Neutrophil (primary cell): Measurements from ENCODE around the gene LRRC4C.

Experiments
- H3K27ac ChIP-seq: fragments of 200-600 bp; sonication (generic); 2 replicates; pipeline ENCODE4 v1.5.1; 2016; ENCODE audit warnings: mild to moderate bottlenecking, moderate library complexity
- H3K27me3 ChIP-seq: fragments of 200-600 bp; sonication (generic); 2 replicates; pipeline ENCODE4 v1.6.0; 2016; ENCODE audit warnings: mild to moderate bottlenecking
- H3K36me3 ChIP-seq: fragments of 200-600 bp; sonication (generic); 2 replicates; pipeline ENCODE4 v1.5.1; 2017
- H3K4me1 ChIP-seq, 2 experiments: fragments of 200-600 bp in 1 of 2; sonication (generic) in 1 of 2; 1 replicate in 1 of 2; 2 replicates in 1 of 2; pipeline versions ENCODE4 v1.5.1 to v1.6.1; 2013 to 2016; ENCODE audit warnings: low read depth in 1 of 2, low read length in 1 of 2, mild to moderate bottlenecking in 1 of 2, moderate library complexity in 1 of 2; ENCODE audit not compliant: control insufficient read depth in 1 of 2, insufficient read depth in 1 of 2
- H3K4me3 ChIP-seq, 2 experiments: fragments of 200-600 bp in 1 of 2; sonication (generic) in 1 of 2; 1 replicate in 1 of 2; 2 replicates in 1 of 2; pipeline ENCODE4 v1.5.1; 2013 to 2016; ENCODE audit warnings: low read depth in 1 of 2, low read length in 1 of 2, mild to moderate bottlenecking in 1 of 2, moderate library complexity in 1 of 2
- H3K9me3 ChIP-seq: fragments of 200-600 bp; sonication (generic); 2 replicates; pipeline ENCODE4 v1.5.1; 2016
- CTCF ChIP-seq: fragments of 200-600 bp; sonication (generic); IDR thresholded peaks from 2 replicates; pipeline ENCODE4 v1.5.1; 2016; ENCODE audit warnings: antibody characterized with exemption

Gene LRRC4C

GRCh38 chr11:41053894-41054293 lies 405.6 kb downstream of the LRRC4C start:
- TF ChIP-seq CTCF = no peak
- no peaks in the 10 kb centered on the region for H3K36me3 ChIP-seq
- H3K4me1 ChIP-seq = no peaks in the 10 kb centered on the region
- H3K27me3 ChIP-seq = no peaks in the 10 kb centered on the region
- H3K27ac ChIP-seq = no peak overlapping the region
- H3K9me3 ChIP-seq = no peaks in the 10 kb centered on the region
- H3K4me3 ChIP-seq = no peak overlapping the region

- Histone ChIP-seq H3K4me1 (no peaks in the 10 kb centered on the region), H3K36me3 (no peaks in the 10 kb centered on the region), H3K27me3 (no peaks in the 10 kb centered on the region), H3K9me3 (no peaks in the 10 kb centered on the region), H3K27ac (no peak overlapping the region), H3K4me3 (no peak overlapping the region)
- TF ChIP-seq CTCF = no peak
These were observed 407.4 kb downstream of the LRRC4C start for GRCh38 chr11:41051919-41052635.

- Histone ChIP-seq H3K4me3 (no peak overlapping the region), H3K27me3 (no peaks in the 10 kb centered on the region), H3K27ac (no peak overlapping the region), H3K4me1 (no peaks in the 10 kb centered on the region), H3K36me3 (no peaks in the 10 kb centered on the region), H3K9me3 (no peaks in the 10 kb centered on the region)
- TF ChIP-seq CTCF = no peak
These were observed 408.7 kb downstream of the LRRC4C start for GRCh38 chr11:41050791-41051190.

DNA sequence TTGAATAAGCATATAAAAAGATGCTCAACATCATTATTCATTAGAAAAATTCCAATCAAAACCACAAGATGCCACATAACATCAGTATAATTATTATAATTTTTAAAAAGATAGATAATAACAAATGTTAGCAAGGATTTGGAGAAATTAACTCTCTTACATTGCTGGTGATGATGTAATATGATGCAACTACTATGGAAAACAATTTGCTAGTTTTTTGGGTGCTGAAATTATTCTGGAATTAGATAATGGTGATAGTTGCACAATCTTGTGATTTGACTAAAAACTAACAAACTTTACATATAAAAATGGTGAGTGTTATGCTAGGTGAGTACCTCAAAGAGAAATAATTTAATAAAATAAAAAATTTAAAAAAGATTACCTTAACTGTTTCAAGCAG lies 412.2 kb downstream of the LRRC4C start:
- no peak overlapping the region for H3K4me3 ChIP-seq
- H3K27ac ChIP-seq = no peak overlapping the region
- TF ChIP-seq CTCF = no peak
- H3K27me3 ChIP-seq = no peaks in the 10 kb centered on the region
- no peaks in the 10 kb centered on the region for H3K4me1 ChIP-seq
- H3K9me3 ChIP-seq = no peaks in the 10 kb centered on the region
- H3K36me3 ChIP-seq = no peaks in the 10 kb centered on the region

DNA sequence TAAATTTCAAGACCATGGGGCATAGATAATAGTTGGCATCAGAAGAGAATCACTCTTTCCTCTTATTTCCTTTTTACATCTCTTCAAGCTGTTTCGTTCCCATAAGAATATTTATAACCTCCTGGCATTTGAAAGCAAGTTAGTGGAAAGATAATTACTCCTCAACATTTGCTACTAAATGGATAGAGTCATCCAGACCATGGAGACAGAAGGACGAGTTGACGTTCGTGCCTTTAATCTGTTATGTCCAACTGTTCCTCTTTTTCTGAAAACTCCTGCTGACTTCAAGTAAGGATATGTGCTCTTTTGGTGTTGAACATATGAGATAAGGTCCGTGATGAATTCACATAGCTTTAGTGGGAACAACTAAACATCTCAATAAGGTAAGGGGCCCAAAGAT lies 414.2 kb downstream of the LRRC4C start:
- Histone ChIP-seq H3K4me3 (no peak overlapping the region), H3K4me1 (no peaks in the 10 kb centered on the region), H3K27ac (no peak overlapping the region), H3K9me3 (no peaks in the 10 kb centered on the region), H3K27me3 (no peaks in the 10 kb centered on the region), H3K36me3 (no peaks in the 10 kb centered on the region)
- TF ChIP-seq CTCF = no peak
